Measurements from ENCODE around the gene TIMM21.

Gene TIMM21

DNA sequence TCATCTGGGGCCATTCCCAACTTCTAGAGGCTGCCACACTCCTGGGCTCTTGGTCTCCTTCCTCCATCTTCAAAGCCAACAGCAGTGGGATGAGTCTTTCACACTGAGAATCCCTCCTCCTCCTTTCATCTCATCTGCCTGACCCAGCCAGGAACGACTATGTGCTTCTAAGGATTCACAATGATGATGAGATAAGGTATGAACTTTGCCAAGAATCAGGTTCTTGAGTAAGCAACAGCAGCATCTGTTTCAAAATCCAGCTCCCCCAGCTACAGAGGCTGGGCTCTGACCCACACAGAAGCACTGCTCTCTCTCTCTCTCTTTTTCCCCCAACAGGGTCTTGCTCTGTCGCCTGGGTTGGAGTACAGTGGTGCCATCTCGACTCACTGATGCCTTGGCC is 46.4 kb downstream of the TIMM21 start:
- no peak overlapping the region for H3K4me3 ChIP-seq (replicated peaks; ENCODE audit: low read depth, low read length)
- TF ChIP-seq, protein P1, sequence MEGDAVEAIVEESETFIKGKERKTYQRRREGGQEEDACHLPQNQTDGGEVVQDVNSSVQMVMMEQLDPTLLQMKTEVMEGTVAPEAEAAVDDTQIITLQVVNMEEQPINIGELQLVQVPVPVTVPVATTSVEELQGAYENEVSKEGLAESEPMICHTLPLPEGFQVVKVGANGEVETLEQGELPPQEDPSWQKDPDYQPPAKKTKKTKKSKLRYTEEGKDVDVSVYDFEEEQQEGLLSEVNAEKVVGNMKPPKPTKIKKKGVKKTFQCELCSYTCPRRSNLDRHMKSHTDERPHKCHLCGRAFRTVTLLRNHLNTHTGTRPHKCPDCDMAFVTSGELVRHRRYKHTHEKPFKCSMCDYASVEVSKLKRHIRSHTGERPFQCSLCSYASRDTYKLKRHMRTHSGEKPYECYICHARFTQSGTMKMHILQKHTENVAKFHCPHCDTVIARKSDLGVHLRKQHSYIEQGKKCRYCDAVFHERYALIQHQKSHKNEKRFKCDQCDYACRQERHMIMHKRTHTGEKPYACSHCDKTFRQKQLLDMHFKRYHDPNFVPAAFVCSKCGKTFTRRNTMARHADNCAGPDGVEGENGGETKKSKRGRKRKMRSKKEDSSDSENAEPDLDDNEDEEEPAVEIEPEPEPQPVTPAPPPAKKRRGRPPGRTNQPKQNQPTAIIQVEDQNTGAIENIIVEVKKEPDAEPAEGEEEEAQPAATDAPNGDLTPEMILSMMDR (IDR thresholded peaks at IDR 0.05; ENCODE audit: low read length, missing control alignments), result no peak
- no peak for DNase-seq (ENCODE audit: low read depth)

DNA sequence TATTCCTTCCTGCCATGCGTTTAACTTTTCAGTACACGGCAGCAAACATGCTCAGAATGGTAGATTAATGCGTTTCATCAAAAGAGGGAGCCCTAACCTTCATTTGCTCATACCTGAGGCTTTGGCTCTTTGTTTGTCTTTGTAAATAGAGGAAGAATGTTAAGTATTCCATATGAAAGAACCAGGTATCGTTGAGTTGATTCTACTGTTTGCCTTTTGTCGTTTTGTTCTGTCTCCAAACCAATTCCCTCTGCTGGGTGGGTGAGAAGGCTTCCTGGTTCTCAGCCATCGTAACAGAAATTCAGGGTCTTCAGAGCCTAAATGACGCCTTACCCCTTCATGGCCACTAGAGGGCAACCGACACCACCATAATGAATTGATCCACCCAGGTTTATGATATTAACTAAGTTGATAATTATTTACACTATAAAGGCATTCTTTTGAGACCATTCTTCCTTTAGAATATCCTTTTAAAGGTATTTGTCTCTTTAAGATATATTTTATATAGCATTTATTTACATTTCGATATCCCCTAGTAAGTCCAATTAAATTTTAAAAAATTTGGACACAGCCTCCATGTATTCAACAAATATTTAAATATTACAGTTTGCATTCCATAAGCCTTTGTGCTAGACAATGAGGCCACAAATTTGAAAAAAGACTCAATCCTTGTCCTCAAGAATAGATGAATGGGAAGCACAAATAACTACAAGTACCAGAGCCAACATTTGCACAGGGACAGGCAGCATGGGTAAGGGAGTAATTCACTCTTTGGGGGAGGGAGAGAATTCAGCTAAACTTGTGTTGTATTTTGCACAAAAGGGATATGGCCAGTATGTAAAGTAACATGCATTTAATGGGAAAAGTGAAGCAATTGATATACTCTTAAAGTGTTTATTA is 48.1 kb downstream of the TIMM21 start:
- peak overlapping the region; percentile 43 for H3K4me3 ChIP-seq (replicated peaks; ENCODE audit: low read depth, low read length)
- peak; percentile 81 for DNase-seq (ENCODE audit: low read depth)
- TF ChIP-seq, protein P1 (IDR thresholded peaks at IDR 0.05; ENCODE audit: low read length, missing control alignments), result peak; percentile 73

DNA sequence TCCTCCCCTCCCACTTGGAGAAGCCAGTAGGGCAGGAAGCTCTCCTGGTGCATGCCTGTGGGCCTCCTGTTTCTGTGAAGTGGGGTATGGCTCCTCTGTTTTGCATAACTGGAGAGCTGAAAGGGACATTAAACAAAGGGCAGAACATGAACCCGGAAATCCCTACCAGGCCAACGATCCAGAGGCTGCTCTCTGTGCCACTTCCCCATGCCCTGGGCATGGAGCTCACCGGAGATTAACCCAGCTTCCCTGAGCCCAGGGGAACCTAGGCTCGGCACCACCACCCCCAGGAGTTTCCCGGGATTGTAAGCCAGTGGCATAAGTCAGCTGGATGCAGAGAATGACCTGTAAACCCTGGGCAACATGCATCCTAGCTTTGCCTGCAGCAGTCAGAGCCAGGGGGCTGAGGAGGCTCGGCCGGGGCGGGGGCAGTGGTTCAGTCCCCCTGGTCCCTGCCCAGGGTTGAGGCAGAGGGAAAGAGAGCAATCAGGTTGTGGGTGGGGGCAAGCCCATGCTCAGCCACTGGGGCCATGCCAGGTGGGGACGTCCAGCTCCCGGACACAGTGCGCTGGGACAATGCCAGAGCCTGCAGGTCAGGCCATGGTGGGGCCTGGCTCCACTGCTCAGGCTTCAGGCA is 49.5 kb downstream of the TIMM21 start:
- no peak overlapping the region for H3K4me3 ChIP-seq (replicated peaks; ENCODE audit: low read depth, low read length)
- TF ChIP-seq, protein P1 (IDR thresholded peaks at IDR 0.05; ENCODE audit: low read length, missing control alignments), result no peak
- no peak for DNase-seq (ENCODE audit: low read depth)

- H3K4me3 ChIP-seq (replicated peaks; ENCODE audit: low read depth, low read length), result no peak overlapping the region
- TF ChIP-seq, protein P1 (IDR thresholded peaks at IDR 0.05; ENCODE audit: low read length, missing control alignments), result no peak
- DNase-seq (ENCODE audit: low read depth), result no peak
Measured at GRCh38 chr18:74198453-74198852, 50.1 kb downstream of the TIMM21 start.

DNA sequence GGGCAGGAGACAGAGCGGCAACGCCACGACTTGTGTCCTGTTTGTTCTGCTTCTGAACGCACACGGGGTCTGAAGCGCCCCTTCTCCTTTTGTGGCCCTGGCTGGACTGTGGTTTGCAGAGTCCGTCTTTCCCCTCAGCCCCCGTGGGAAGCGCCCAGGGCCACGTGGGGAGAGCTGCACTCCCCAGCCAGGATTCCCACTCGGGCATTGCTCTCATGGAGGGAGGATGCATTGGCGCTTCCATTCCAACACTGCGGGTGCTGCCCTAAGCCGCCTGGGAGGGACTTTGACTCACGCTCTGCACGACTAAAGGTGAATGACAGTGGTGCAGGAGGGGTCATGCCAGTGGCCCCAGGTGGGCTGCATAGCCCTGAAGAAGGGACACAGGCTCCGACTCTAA is 52.5 kb downstream of the TIMM21 start:
- TF ChIP-seq, protein P1 (IDR thresholded peaks at IDR 0.05; ENCODE audit: low read length, missing control alignments), result no peak
- DNase-seq (ENCODE audit: low read depth), result no peak
- H3K4me3 ChIP-seq (replicated peaks; ENCODE audit: low read depth, low read length), result no peak overlapping the region

DNA sequence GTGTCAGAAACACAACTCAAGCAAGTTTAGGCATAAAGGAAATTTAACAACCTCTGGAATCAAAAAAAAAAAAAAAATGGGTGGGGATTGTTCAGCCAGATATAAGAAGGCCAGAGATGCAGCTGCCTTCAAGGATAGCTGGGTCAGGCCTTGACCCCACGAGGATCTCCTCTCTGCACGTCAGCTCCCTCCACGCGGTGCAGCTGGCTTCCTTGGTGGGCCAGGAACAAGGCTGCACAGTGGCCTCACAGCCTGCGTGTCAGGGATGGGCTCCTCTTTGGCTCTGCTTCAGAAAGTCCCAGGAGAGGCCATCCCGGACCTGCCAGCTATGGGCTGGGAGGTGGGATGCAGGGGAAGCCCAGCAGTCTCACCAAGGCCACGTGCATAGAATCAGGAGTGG is 55.5 kb downstream of the TIMM21 start:
- TF ChIP-seq, protein P1 (IDR thresholded peaks at IDR 0.05; ENCODE audit: low read length, missing control alignments), result no peak
- no peak overlapping the region for H3K4me3 ChIP-seq (replicated peaks; ENCODE audit: low read depth, low read length)
- no peak for DNase-seq (ENCODE audit: low read depth)

All from fibroblast of pulmonary artery (primary cell).